Neural progenitor cell (in vitro differentiated cells): ENCODE results near the gene IL5.

Experiments
- CTCF ChIP-seq: fragments of 200-600 bp; sonication (generic); IDR thresholded peaks from 2 replicates; pipeline ENCODE4 v1.5.1; 2017; ENCODE audit warnings: antibody characterized with exemption, mild to moderate bottlenecking
- EZH2 ChIP-seq: fragments of 200-600 bp; sonication (generic); IDR thresholded peaks from 2 replicates; pipeline ENCODE4 v1.6.1; 2017; ENCODE audit warnings: antibody characterized with exemption, mild to moderate bottlenecking, moderate library complexity
- EZH2phosphoT487 ChIP-seq: fragments of 200-600 bp; sonication (generic); IDR thresholded peaks from 2 replicates; pipeline ENCODE4 v1.6.1; 2017; ENCODE audit warnings: antibody characterized with exemption

DNA sequence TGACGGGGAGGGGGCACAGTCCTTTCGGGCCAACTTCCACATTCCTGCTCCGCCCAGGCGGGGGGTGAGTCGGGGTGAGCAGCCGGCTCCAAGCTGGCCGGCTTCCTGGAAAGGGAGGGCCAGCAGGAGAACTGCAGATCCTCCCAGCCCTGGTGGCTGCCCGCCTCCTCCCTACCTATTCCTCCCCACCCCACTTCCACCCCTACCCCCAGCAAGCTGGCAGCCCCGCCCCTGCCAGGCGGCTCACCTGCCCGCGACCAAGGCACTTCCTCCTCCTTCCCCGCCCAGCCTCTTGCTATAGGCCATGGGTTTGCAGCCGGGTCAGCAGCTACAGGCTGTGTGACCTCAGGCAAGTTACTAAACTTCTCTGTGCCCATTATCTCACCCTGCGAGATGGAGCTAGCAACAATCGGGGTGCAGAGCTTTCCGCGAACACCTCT is 47.1 kb downstream of the IL5 start:
- no peak for TF ChIP-seq CTCF
- TF ChIP-seq EZH2 = no peak
- TF ChIP-seq EZH2phosphoT487 = no peak
